EH (cell line): ENCODE data around the gene CFAP97D1.
"Not testable (repeated sequence)": the region's sequence is repeated elsewhere in the genome, so short reads cannot be mapped to it uniquely, and the experiment has no call there.

Experiments used
- DNase-seq: peaks from one replicate; pipeline ENCODE4 v3.0.0-alpha.2; 2015; ENCODE audit warnings: low read depth

The CFAP97D1 gene

DNA sequence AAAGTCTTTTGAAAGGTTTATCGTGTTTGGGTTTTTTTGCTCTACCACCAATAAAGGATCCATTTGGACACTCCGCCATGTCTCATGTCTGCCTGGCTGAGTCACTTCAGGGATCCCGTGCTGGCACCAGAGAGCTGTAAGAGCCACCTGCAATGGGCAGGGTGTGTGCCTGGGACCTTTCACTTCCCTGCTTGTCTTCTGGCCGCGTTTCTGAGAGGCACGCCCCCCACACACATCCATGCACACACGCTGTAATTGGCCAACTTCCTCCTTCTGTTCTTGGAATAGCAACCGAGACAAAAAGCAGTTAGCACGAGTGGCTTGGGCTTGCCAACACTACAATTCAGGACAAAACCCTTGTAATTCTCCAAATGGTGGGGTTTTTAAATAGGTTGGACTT is 11.9 kb upstream of the CFAP97D1 start:
- DNase-seq: no peak

DNA sequence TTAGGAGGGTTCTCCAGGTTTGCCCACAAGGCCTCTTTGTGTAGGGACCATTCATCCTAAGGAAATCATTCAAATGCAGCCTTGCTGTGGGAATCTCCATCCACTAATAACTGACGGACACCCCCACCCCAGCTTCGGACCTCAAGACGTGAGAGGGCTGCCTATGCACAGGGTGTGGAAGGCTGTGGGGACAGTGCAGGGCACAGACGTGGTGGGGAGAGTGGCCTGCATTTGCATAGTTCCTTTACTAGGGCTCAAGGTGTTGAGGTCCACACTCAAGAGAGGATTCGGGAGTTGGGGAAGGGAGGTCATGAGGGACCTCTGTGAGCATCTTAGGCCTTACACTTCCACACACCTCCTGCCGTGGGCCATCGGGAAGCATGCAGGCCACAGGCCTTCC is 11.3 kb upstream of the CFAP97D1 start:
- no peak for DNase-seq

DNA sequence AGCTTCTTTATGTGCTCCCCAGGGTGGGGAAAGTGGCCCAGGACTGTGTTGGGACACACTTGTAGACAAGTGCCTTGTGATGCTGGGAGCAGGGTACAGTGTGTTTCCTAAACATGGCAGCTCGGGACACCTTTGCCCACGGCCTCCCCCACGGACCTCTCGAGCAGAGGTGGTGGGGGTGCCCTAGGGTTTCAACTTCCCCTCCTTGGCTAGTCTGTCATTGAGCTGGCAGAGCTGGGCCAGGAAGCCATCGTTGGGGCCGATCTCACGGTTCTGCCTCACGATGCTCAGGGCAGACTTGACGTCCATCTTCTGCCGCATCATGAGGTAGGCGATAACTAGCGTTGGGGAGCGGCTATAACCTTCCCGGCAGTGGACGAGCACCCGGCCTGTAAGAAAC is 10.8 kb upstream of the CFAP97D1 start:
- no peak for DNase-seq

DNA sequence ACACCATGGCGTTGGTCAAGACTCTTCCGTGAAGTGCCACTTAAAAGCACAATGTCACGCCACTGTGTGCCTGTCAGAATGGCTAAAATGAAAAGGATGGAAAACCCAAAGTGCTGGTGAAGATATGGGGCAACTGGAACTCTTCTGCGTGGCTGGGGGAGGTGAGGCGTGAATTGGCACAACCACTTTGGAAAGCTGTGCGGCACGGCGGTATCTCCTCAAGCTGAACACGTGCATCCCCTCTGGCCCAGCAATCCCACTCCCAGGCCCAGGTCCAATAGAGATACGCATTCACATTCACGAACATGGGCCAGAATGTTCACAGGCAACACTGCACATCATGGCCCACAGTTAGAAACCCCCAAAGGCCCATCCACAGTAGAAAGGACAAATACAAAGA is 10.4 kb upstream of the CFAP97D1 start:
- DNase-seq: no peak

DNA sequence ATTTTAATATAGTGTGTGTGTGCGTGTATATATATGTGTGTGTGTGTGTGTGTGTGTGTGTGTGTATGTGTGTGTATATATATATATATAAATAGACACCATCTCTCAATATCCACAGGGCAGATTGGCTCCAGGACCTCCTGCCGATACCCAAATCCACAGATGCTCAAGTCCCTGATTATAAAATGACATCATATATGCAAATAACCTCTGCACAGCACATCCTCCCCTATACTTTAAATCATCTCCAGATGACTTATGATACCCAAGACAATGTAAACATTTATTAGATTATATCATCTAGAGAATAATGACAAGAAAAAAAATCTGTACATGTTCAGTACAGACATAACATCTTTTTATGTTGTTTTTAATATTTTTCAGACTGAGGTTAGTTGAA is 9.3 kb upstream of the CFAP97D1 start:
- no peak for DNase-seq

DNA sequence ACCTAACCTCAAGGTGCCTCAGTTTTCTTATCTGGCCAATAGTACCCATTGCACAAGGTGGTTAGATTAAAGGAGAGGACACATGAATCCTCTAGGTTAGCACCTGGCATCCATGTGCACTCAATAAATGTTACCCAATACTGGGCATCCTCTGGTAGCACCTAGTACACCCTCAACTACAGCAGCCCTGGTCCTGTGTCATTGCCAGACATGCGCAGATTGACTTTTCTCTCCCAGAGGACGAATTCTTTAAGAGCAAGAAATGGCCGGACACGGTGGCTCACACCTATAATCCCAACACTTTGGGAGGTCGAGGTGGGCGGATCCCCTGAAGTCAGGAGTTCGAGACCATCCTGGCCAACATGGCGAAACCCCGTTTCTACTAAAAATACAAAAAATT is 8.8 kb upstream of the CFAP97D1 start:
- no peak for DNase-seq

DNA sequence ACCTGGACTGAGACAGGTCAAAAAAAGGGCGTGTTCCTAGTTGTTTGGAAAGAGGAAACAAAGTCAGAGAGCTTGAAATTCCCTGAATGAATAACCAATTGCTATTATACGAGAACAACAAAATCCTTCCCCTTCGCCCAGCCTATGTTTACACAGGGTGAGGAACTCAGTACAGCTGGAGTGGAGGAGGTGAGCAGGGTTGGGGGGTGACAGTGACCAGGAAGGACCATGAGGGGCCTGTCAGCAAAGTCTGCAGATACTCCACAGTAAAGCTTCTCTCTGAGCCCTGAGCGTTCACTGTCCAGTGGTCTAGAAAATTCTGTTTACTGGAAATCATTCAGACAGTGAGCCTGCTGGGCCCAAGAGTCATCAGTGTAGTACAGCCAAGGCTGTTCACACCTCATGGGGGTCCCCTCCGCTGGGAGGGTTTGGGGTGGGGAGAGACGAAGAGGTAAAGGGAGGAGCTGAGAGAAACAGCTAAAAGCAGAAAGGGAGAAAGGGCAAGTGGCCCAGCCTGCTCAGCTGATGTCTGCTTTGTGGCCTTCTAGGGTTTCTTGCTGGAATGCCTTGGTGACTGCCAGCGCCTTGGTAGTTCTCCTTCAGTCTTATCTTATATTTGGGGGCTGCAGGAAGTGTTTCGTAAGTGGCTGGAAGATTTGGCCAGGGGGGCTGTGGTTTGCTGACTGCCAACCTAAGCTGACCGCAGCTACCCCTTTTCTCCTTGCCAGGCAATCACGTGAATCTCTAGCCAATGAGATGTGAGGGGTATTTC is 7.2 kb upstream of the CFAP97D1 start:
- no peak for DNase-seq

DNA sequence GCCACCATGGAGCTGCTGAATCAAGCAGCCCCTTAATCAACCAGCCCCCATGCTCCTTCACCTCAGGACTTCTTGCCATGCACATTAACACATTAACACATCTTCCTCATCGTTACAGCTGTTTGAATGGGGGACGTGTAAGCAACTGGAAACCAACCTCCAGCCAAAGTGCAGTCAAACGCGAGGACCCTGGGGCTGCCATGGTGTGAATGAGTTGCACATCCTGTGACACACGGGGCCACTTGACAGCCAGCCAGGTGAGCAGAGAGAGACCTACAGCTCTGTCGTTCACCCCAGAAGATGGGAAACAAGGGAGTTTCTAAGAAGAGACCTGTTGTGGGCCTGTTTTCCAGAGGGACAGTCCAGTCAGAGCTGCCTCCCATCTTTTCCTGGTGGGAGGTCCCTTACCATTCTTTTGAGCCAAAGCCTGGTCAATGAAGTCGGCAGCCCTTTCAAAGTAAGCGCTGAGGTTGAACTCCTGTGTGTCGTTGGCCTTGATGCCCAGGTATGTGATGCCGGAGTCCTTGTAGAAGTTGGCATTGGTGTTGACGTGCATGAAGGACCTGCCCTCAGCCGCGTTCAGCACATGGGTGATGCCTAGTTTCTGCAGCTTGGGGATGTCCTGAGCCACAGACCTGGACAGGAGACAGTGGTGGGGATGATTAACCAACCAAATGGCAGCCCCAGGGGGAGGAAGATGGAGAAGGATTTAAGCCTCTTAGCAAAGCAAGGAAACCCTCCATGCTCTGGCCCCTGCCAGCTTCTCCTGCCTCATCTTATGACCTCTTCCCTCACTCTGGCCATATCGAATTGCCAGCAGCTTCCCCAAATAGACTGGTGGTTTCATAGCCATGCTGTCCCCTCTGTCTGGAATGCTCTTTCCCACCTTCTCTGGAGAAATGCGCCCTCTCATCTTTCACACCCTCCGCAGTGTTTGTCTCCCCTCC is 5.7 kb upstream of the CFAP97D1 start:
- no peak for DNase-seq

DNA sequence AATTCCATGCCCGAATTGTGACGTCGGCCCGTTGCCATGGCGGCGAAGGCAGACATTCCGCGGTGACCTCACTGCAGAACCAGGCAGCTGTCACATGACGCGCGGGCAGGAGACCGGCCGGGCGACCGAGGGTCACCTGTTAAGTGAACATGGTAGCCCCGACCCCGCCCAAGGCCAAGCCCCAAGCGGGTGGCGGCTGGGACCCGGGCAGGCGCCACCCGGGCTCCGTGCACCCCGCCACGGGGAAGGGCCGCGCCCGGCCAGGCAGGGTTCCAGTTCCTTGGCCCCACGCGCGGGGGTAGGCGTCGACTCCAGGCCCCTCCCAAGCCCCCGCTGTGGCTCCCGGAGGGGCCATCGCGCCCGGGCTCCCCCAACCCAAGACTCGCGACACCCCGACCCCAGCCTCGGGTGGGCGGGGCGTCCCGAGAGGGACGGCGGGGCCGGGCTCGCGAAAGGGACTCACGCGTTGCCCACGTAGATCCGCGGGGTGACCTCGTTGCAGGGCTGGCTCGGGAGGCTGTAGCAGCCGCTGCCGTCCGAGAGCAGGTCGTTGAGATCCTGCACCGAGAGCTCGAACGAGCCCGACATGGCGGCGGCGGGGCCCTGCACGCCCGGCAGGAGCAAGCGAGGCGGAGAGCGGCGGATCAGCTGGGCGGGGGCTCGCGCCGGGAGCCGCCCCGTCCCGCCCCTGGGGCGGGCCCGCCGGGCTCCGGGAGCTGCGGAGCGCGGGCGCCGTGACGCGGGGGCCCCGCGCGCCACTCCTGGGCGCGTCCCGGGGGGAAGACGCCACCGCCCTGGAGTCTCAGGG is 1.7 kb upstream of the CFAP97D1 start, which contains the start of gene DUSP3:
Gene DUSP3 (minus strand): TSS at position 641 of the 808 bp plus-strand sequence. CDS start 53 bp downstream, at position 588.
- DNase-seq: peak; percentile 94

DNA sequence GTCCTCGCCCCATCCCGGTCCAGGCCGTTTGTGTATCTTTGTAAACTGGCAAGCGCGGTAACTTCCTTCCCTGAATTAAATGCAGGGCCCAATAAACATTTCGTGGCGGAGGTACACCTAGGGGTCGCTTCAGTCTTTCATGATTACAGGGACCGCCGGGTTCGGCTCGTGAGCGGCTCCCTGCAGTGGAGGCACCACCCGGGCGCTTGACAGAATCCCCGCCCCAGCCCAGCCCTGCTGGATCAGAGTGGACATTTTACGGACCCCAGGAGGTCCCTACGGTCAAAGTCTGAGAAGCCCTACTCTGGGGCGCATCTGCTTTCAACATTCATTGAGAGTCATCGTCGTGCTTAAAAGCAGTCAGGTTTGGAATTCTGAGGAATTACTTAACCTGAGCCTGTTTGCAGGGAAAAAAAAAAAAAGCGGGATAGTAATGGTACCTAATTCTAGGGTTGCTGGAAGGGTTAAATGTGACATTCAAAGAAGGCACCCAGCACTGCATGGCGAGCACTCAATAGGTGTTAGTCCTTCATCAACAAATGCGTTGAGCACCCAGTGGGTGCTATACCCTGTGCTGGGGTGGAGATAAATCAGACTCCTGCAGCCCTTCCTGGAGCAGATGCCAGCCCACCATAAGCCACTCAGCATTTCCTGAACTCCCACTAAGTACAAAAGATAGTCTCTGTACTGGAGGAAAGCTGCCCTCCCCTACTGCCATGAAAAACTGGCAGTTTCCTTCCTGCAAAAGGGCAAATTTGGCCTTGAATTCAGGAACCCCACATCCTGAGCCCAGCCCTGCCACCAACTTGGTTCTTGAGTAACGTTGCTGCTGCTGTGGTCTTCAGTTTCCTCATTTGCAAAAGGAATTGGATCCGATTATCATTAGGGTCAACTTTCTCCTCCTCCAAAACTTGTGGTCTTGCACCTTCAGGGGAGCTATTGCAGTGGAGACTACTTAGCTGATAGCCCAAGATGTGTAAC is 800 bp upstream of the CFAP97D1 start:
- DNase-seq: no peak

DNA sequence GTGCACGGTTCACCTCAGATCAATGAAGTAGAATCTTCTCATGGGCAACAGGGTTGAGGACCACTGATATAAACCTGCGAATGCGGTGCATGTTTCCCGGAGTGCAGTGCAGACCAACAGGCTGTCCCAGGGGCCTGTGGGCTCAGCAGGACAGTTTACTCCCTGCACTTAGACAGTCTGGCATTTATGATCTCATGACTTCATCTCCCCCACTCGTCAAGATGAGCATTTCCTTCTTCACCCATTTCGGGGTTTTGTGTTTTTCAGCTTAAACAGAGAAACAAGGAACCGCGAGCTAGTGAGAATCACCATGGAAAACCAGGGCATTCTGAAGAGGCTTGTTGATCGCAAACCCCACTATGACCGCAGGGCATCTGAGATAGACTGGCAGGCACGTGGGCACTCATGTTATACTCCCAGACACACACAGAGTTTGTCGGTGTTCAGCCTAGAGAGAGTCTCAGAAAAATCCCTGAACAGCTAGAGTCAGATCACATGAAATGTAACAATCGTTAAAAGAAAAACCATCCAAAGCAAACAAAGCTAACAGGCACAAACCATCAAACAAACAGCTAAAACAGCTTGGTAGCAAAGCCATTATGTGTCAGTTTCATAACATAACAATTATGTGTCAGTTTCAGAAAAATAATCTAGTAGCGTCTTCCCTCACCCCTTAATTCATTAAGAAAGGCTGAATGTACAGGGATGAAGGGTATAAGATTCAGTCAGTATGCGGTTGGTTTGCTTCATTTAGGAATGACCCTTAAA is 2.9 kb downstream of the CFAP97D1 start:
- no peak for DNase-seq

DNA sequence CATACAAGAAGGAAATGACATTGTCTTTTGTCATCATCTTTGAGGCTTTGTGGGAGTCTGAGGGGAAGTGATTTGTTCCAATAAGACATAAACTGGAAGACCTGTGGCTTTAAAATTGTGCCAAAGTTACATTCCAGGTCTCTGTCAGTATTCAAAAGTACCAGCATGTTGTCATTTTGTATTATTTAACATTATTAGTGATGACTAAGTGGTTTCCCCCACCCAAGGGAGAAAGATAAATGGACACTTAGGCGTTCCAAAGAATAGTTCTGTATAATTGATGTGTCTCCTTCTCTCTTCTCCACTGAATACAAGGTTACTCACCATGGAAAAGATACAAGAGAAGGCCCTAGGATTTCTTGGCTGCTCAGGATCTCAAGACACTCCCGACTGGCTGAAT is 3.8 kb downstream of the CFAP97D1 start:
- DNase-seq: peak; percentile 81

DNA sequence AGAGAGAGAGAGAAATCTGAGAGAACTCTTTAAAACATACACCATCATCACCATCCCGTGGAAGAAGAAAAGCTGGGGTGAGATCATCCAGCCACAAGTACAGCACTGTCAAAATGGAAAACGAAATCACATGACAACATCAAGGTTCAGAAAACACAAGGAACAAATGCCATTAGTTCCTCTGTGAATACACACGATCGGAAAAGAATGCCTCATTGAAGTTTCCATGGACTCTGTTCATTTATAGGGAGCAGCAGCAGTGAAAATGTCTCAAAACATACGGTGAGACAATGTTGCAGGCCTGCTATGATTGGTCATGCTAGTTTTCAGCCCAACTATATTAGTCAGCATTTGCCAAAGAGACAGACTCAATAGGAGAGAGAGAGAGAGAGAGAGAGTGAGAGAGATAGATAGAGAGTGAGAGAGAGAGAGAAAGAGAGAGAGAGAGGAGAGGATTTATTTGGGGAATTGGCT is 4.4 kb downstream of the CFAP97D1 start:
- peak; percentile 73 for DNase-seq

DNA sequence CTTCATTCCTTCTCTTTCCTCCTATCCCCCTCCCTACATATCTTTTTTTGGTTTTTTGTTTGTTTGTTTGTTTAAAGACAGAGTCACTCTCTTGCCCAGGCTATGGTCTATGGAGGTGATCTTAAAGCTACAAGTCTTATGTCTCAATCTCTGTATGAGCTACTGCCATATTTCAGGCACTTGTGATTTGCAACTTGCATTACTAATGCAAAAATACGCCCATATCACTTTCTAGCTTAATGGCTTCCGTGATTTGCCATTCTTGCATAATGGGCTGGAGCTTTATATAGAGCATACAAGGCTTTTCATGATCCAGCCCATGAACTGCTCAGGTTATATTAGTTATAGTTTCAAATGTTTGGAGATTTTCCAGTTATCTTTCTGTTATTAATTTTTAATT is 7.5 kb downstream of the CFAP97D1 start:
- no peak for DNase-seq

DNA sequence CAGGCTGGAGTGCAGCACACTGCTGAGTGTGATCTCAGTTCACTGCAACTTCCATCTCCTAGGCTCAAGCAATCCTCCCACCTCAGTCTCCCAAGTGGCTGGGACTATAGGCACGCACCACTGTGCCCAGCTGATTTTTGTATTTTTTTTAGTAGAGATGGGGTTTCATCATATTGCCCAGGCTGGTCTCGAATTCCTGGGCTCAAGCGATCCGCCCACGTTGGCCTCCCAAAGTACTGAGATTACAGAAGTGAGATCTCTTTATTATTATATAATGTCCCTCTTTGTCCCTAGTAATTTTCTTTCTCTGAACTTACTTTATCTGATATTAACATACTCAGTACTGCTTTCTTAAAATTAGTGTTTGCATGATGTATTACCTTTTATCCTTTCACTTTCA is 8.3 kb downstream of the CFAP97D1 start:
- DNase-seq: no peak

DNA sequence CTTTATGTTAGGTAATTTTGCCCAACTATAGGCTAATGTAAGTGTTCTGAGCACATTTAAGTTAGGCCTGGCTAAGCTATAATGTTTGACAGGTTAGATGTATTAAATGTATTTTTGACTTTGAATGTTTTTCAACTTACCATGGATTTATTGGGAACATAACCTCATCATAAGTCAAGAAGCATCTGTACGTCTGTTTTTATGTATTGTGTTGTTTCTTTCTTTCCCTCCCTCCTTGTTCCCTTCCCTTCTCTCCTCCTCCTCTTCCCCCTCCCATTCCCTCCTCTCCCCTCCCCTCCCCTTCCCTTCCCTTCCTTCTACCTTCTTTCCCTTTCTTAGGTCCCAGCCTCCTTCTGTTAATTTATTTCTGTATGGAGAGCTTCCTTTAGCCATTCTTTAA is 9.2 kb downstream of the CFAP97D1 start:
- no peak for DNase-seq

DNA sequence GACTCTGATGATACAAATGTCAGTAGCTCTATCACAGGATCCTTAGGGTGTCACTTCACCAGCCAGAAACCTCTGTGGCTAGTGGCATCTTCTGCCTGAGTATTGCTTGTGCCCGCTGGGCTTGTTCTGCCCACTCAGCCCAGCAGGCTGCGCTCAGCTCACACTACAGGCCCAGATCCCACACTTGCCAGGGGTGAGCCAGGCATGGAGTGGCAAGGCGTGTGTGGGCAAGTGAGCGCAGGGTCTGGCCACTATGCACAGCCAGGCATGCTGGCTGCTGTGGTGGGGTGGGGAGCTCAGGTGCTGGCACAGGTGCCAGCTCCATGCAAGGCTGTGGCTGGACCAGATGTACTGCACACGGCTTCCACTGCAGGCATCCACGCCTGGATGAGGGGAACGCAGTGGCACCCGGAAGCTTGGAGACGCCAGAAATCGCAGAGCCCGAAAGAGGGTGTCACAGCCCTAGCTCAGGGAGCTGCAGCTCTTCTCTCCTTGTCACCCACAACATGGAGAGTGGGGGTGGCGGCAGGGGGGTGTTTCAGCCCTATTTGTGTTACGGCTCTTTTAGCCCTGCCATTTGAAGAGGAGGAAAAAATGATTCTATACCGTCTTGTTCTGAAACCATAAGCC is 10.2 kb downstream of the CFAP97D1 start:
- DNase-seq: no peak

DNA sequence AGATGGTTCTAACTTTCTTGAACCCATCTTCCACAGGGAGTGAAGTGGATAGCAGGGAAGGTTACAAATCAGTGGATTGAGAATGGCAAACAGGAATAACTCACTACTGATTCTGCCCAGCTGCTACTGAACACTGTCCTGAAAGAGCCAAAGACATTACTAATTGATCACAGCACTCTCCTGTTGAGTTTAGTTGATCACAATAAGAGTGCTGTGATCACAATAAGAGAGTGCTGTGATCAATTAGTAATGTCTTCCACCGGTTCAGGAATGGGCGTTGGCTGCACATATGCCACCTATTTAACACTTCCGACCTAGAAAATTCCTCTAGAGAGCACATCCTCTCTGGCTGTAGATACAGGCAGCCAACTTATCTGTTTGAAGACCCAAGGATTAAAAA is 11.4 kb downstream of the CFAP97D1 start:
- peak; percentile 55 for DNase-seq

DNA sequence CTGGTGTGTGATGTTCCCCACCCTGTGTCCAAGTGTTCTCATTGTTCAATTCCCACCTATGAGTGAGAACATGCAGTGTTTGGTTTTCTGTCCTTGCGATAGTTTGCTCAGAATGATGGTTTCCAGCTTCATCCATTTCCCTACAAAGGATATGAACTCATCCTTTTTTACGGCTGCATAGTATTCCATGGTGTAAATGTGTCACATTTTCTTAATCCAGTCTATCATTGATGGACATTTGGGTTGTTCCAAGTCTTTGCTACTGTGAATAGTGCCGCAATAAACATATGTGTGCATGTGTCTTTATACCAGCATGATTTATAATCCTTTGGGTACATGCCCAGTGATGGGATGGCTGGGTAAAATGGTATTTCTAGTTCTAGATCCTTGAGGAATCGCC is 12.4 kb downstream of the CFAP97D1 start:
- not testable (repeated sequence) for DNase-seq

DNA sequence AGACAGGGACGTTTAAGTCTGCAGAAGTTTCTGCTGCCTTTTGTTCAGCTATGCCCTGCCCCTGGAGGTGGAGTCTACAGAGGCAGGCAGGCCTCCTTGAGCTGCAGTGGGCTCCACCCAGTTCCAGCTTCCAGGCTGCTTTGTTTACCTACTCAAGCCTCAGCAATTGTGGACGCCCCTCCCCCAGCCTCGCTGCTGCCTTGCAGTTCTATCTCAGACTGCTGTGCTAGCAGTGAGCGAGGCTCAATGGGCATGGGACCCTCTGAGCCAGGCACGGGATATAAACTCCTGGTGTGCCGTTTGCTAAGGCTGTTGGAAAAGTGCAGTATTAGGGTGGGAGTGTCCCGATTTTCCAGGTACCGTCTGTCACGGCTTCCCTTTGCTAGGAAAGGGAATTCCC is 17.8 kb downstream of the CFAP97D1 start:
- DNase-seq: not testable (repeated sequence)
